Ectodermal cell (in vitro differentiated cells): ENCODE results near the gene NMT1.
A peak's percentile ranks its signal among the peaks of the same experiment; 100 is the strongest.
"Not testable (repeated sequence)": the region's sequence is repeated elsewhere in the genome, so short reads cannot be mapped to it uniquely, and the experiment has no call there.

Experiments
- H3K27ac ChIP-seq: 2 replicates; pipeline ENCODE4 v1.7.0; 2013; ENCODE audit warnings: mild to moderate bottlenecking, low read depth, low read length; ENCODE audit not compliant: insufficient read depth, poor library complexity, severe bottlenecking
- H3K27me3 ChIP-seq: 2 replicates; pipeline ENCODE4 v1.7.0; 2013; ENCODE audit warnings: mild to moderate bottlenecking, low read length; ENCODE audit not compliant: insufficient read depth, control insufficient read depth, poor library complexity, severe bottlenecking
- H3K36me3 ChIP-seq: one replicate; pipeline ENCODE4 v1.7.0; 2013; ENCODE audit warnings: low read length; ENCODE audit not compliant: control insufficient read depth, insufficient read depth
- H3K4me1 ChIP-seq: one replicate; pipeline ENCODE4 v1.7.0; 2013; ENCODE audit warnings: low read length; ENCODE audit not compliant: control insufficient read depth, insufficient read depth
- H3K4me3 ChIP-seq: 2 replicates; pipeline ENCODE4 v1.7.0; 2013; ENCODE audit warnings: low read depth, low read length, control low read depth; ENCODE audit not compliant: insufficient read depth
- H3K9me3 ChIP-seq: 2 replicates; pipeline ENCODE4 v1.7.0; 2013; ENCODE audit warnings: mild to moderate bottlenecking, low read length, moderate library complexity; ENCODE audit not compliant: control insufficient read depth
- WGBS, 2 experiments: methylation state at CpG; one replicate each; pipeline ENCODE4 v1.1.7; 2013; ENCODE audit warnings: missing lambda C conversion rate in 2 of 2; 5-methylcytosine and 5-hydroxymethylcytosine counted together

Gene NMT1

DNA sequence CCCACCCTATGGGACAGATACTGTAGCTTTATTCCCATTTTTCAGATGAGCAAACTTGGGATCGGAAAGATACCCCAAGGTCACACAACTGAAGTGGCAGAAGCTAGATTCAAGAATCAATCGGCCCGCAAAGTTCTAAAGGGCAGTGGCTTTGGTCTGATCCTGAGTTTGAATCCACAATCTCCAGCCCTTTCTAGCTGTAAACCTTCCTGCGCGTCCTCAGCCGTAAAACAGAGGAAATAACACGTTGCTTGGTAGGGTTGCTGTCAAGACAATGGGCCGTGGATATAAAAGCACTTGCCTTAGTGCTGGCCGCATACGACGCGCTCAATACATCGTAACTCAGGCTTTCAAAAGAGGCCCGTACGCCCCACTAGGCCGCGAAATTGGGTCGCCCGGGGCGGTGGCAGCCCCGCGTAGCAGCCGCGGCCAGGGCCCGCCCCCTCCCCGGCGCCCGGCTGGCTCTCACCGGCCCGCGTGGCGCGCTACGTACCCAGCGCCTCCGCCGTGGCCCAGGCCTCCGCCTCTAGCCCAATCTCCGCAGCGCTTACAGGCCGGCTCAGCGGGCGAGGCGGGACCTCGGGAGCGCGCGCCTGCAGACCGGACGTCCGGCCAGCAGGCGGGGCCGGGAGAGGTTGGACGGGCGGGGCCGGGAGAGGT is 9.9 kb upstream of the NMT1 start, which contains the start of gene DCAKD:
DCAKD (minus strand) TSS at position 573 of the 660 bp plus-strand sequence. CDS start 16,747 bp downstream, outside the sequence.
- no peaks in the 10 kb centered on the region for H3K27me3 ChIP-seq
- H3K27ac ChIP-seq: peak within 1 kb of the TSS; percentile 78
- H3K4me1 ChIP-seq: no peaks in the 10 kb centered on the region
- H3K4me3 ChIP-seq: peak within 1 kb of the TSS; percentile 78
- H3K9me3 ChIP-seq: no peaks in the 10 kb centered on the region
- H3K36me3 ChIP-seq: no peaks in the 10 kb centered on the region
- WGBS, 2 experiments: 0 to 1% methylated on average over 48 to 52 of the region's 56 CpGs

DNA sequence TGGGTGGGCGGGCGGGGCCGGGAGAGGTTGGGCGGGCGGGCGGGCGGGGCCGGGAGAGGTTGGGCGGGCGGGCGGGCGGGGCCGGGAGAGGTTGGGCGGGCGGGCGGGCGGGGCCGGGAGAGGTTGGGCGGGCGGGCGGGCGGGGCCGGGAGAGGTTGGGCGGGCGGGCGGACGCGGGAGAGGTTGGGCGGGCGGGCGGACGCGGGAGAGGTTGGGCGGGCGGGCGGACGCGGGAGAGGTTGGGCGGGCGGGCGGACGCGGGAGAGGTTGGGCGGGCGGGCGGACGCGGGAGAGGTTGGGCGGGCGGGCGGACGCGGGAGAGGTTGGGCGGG is 9.4 kb upstream of the NMT1 start:
- not testable (repeated sequence) for H3K36me3 ChIP-seq, H3K27ac ChIP-seq, H3K27me3 ChIP-seq, H3K4me1 ChIP-seq, H3K4me3 ChIP-seq, H3K9me3 ChIP-seq
- WGBS, 2 experiments: 0% methylated on average over 2 to 6 of the region's 54 CpGs

DNA sequence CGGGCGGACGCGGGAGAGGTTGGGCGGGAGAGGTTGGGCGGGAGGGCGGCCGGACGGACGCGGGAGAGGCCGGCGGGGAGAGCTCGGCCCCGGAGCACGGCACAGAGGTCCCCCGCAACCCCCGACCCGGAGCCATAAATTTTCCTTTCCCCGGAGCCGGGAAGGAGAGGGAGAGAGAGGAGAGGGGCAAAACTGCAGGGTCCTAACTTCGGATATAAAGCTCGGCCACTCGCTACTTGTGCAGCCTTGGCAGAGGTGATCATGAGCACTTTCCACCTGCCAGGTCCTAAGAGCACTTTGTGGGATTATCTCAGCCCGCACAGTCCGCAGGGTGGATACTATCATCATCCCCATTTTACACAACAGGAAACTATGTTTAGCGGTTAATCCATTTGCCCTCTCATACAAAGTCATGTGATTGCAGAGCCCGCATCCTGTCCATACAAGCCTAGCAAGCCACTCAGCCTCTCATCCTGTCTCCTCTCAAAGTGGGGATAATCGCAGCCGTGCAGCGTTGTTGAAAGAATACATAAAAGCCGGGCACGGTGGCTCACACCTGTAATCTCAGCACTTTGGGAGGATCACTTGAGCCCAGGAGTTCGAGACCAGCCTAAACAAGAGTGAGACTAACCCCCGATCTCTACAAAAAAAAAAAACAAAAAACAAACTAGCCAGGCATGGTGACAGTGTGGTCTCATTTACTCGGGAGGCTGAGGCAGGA is 8.9 kb upstream of the NMT1 start:
- 21% methylated on average over 36 of the region's 36 CpGs for WGBS, 2 experiments
- Histone ChIP-seq H3K9me3 (no peaks in the 10 kb centered on the region), H3K27ac (peak overlapping the region; percentile 55), H3K36me3 (no peaks in the 10 kb centered on the region), H3K4me3 (peak overlapping the region; percentile 59), H3K4me1 (no peaks in the 10 kb centered on the region), H3K27me3 (no peaks in the 10 kb centered on the region)

DNA sequence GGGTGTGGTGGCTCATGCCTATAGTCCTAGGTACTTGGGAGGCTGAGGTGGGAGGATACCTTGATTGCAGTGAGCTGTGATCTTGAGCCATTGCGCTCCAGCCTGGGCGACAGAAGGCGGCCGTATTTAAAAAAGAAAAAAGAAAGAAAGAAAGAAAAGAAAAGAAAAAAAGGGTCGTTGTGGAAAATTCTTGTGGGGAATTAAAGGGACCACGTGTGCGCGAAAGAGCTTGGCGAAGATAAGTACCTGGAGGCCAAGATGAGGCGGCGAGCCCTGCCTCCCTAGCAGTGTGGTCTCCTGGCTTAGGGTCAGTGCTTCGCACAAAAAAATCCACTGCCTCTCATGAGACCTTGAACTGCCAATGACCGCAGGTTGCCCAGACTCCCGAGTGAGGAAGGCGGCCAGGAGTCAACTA is 728 bp upstream of the NMT1 start:
- no peak overlapping the region for H3K27ac ChIP-seq
- H3K9me3 ChIP-seq: no peaks in the 10 kb centered on the region
- WGBS, 2 experiments: 23 to 25% methylated on average over 15 of the region's 15 CpGs
- no peaks in the 10 kb centered on the region for H3K27me3 ChIP-seq
- H3K4me3 ChIP-seq: peak overlapping the region; percentile 96
- peaks cover 7% of the 10 kb centered on the region for H3K4me1 ChIP-seq
- no peaks in the 10 kb centered on the region for H3K36me3 ChIP-seq

DNA sequence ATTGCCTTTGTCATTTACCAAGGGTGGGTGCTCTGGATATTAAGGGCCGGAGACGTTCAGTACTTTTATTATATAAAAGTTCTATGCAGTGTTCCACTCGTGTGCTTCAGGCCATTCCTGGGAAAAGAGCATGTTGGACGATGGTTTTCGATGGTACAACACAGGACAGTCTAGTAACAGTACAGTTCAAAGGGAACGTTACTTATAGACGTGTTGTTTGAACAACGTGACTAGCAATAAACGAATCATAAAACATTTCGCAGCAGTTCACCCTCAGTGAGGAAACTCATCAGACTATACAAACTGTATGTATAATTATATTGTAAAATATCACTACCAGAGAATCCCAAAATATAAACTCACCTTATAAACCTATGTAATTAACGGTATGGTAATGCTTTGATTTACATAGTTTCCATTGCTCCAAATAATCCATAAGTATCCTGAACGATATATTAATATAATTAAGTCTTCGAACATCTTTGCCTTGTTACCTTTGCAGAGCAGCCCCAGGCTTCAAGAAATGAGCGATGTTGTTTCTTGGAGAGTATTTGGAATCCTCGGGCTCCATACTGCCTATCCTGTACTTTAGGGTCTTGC is 589 bp downstream of the NMT1 start:
- no peaks in the 10 kb centered on the region for H3K36me3 ChIP-seq
- H3K4me1 ChIP-seq: peaks cover 7% of the 10 kb centered on the region
- no peaks in the 10 kb centered on the region for H3K9me3 ChIP-seq
- peak overlapping the region; percentile 86 for H3K27ac ChIP-seq
- peak overlapping the region; percentile 96 for H3K4me3 ChIP-seq
- 20 to 22% methylated on average over 8 to 12 of the region's 15 CpGs for WGBS, 2 experiments
- no peaks in the 10 kb centered on the region for H3K27me3 ChIP-seq

DNA sequence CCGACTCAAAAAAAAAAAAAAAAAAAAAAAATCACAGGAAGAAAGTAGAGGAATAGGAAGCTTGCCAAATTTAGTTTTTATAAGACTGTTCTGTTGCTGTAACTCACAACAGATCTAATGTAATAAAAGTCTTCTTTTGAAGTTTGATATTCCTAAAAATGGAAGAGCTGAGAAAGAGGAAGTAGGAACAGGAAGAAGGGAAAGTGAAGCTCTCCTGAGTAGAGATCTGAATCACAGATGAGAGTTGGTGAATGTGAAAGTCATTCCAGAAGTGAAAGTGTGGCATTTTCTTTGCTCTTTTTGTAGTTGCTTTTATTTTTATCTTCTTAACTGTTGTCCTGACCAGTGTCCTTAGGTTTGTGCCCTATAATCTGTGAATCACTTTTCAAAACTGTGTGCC is 2.1 kb downstream of the NMT1 start:
- Histone ChIP-seq H3K27me3 (no peaks in the 10 kb centered on the region), H3K4me1 (peaks cover 7% of the 10 kb centered on the region), H3K4me3 (no peak overlapping the region), H3K36me3 (no peaks in the 10 kb centered on the region), H3K27ac (no peak overlapping the region), H3K9me3 (no peaks in the 10 kb centered on the region)
- WGBS, 2 experiments: 67 to 79% methylated on average over 1 of the region's 1 CpG

DNA sequence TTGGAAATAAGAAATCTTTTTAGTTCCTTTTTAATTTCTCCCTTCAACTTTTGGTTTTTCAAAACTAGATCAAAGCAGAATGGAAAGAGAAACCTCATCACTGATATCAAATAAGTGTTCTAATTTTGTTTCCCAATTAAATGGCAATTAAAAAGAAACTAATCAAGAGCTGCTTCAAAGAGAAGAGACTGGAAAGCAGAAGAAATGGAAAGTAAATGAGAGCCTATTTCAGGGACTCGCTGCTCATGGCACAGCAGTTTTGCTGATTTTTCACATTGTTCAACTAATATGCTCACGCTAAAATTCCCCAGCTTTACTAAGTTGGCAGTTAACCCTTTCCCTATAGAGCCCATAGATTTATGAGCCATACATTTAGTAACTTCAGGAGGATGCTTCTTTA is 6.5 kb downstream of the NMT1 start:
- whole genome bisulfite sequencing, 2 experiments: 97 to 98% methylated on average over 2 of the region's 2 CpGs
- H3K9me3 ChIP-seq: no peaks in the 10 kb centered on the region
- no peaks in the 10 kb centered on the region for H3K27me3 ChIP-seq
- no peak overlapping the region for H3K4me3 ChIP-seq
- no peak overlapping the region for H3K27ac ChIP-seq
- H3K4me1 ChIP-seq: no peaks in the 10 kb centered on the region
- H3K36me3 ChIP-seq: peaks cover 12% of the 10 kb centered on the region

DNA sequence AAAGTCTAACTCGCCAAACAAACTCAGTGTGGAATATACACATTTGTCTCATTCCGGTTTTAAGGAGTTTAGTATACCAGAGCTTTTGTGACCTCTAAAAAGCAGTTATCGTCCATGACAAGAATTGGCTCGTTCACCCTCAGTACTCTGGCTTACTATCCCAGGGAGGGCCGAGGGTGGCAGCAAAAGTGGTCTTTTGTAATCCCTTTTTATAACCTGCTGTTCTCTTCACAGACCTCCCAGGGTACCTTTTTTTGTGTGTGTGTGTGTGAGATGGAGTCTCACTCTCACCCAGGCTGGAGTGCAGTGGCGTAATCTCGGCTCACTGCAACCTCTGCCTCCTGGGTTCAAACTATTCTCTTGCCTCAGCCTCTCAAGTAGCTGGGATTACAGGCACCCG is 8.9 kb downstream of the NMT1 start:
- Histone ChIP-seq H3K36me3 (peaks cover 20% of the 10 kb centered on the region), H3K27ac (no peak overlapping the region), H3K27me3 (no peaks in the 10 kb centered on the region), H3K9me3 (no peaks in the 10 kb centered on the region), H3K4me1 (no peaks in the 10 kb centered on the region), H3K4me3 (no peak overlapping the region)
- WGBS, 2 experiments: 86 to 90% methylated on average over 8 of the region's 8 CpGs

DNA sequence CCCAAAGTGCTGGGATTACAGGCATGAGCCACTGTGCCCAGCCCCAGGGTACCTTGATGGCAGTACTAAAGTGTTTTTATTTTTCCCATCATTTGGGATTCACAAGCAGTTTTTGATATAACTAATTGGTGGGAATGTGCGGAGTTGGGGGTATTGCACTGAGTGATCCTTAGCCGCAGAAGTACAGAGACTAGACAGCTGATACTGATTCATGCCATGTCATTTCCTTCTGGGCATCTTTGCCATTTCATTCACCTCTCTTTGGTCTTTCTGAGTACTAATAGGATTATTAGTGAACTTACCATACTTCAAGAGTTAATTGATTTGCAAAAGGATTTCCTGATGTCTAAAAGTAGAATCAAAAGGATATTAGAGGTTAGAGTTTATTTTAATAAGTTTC is 9.7 kb downstream of the NMT1 start:
- H3K4me1 ChIP-seq: no peaks in the 10 kb centered on the region
- 93 to 97% methylated on average over 2 of the region's 2 CpGs for WGBS, 2 experiments
- no peak overlapping the region for H3K27ac ChIP-seq
- no peaks in the 10 kb centered on the region for H3K27me3 ChIP-seq
- H3K4me3 ChIP-seq: no peak overlapping the region
- peaks cover 20% of the 10 kb centered on the region for H3K36me3 ChIP-seq
- no peaks in the 10 kb centered on the region for H3K9me3 ChIP-seq

DNA sequence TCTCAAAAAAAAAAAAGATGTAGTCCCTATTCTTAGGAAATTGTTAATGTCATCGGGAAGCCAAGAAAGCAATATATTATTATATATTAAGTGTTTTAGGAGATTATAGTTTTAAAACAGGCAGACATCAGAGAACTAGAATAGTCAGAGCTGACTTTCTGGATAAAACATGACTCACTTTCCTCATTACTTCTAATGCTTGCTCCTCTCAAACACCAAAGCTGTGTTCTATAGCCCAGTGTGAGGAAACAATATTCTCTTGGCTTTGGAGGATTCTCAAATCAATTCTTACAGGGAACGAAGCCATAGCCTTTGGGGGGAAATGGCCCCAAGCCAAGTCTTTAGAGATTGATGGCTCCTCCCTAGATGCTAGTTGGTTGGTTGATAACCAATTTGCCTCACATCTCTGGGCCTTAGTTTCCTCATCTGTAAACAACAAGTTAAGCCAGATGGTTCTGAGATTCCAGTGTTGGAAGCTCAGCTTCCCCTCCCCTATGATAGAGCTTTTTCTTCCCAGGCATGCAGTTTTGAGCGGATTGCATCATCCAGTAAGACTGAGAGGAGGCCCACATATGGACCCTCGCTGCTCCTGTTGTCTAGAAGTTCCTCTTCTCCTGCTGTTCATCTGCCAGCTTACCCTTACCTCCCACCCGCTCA is 12.4 kb downstream of the NMT1 start:
- Histone ChIP-seq H3K36me3 (peaks cover 25% of the 10 kb centered on the region), H3K4me1 (no peaks in the 10 kb centered on the region), H3K4me3 (no peak overlapping the region), H3K9me3 (no peaks in the 10 kb centered on the region), H3K27me3 (no peaks in the 10 kb centered on the region), H3K27ac (no peak overlapping the region)
- WGBS, 2 experiments: 96 to 98% methylated on average over 4 of the region's 5 CpGs
